IPS DF 4.7 (cell line): Measurements from ENCODE around the gene ACVRL1.
"Not testable (repeated sequence)": the region's sequence is repeated elsewhere in the genome, so short reads cannot be mapped to it uniquely, and the experiment has no call there.

Experiments used
- DNase-seq: peaks from one replicate; pipeline ENCODE4 v3.0.0-alpha.2; 2013; ENCODE audit warnings: low spot score; ENCODE audit errors: extremely low read depth

Gene ACVRL1

GRCh38 chr12:51874000-51874399, 33.3 kb upstream of the ACVRL1 start:
- DNase-seq = no peak

GRCh38 chr12:51874486-51874885, 32.8 kb upstream of the ACVRL1 start:
- DNase-seq = no peak

GRCh38 chr12:51879102-51879501, 28.2 kb upstream of the ACVRL1 start:
- no peak for DNase-seq

GRCh38 chr12:51883295-51883694, 24.0 kb upstream of the ACVRL1 start:
- no peak for DNase-seq

- DNase-seq = no peak
Observed at GRCh38 chr12:51883998-51884675, 23.2 kb upstream of the ACVRL1 start.

GRCh38 chr12:51884676-51885229, 22.6 kb upstream of the ACVRL1 start:
- no peak for DNase-seq

GRCh38 chr12:51885294-51886020, 21.8 kb upstream of the ACVRL1 start:
- DNase-seq = not testable (repeated sequence)

- no peak for DNase-seq
Observed at GRCh38 chr12:51886021-51886710, 21.1 kb upstream of the ACVRL1 start.

- no peak for DNase-seq
Observed at GRCh38 chr12:51887476-51888315, 19.6 kb upstream of the ACVRL1 start, which contains the start of gene ANKRD33. ANKRD33 (plus strand) TSS chr12:51888103; CDS start chr12:51888187, 84 bp downstream.

- DNase-seq = no peak
Observed at GRCh38 chr12:51888316-51889215, 18.7 kb upstream of the ACVRL1 start.

- no peak for DNase-seq
Observed at GRCh38 chr12:51889216-51890132, 17.8 kb upstream of the ACVRL1 start.

- no peak for DNase-seq
Observed at GRCh38 chr12:51890133-51890464, 17.2 kb upstream of the ACVRL1 start.

GRCh38 chr12:51890511-51891171, 16.7 kb upstream of the ACVRL1 start:
- no peak for DNase-seq

GRCh38 chr12:51891843-51892242, 15.5 kb upstream of the ACVRL1 start:
- DNase-seq = no peak

GRCh38 chr12:51893786-51894185, 13.5 kb upstream of the ACVRL1 start:
- no peak for DNase-seq

- DNase-seq = no peak
Observed at GRCh38 chr12:51895378-51896135, 11.7 kb upstream of the ACVRL1 start.

GRCh38 chr12:51896236-51896635, 11.1 kb upstream of the ACVRL1 start:
- no peak for DNase-seq

GRCh38 chr12:51897181-51897580, 10.1 kb upstream of the ACVRL1 start:
- no peak for DNase-seq
